ENCODE data around the gene ALX4.
A peak's percentile ranks its signal among the peaks of the same experiment; 100 is the strongest.

ALX4 gene

DNA sequence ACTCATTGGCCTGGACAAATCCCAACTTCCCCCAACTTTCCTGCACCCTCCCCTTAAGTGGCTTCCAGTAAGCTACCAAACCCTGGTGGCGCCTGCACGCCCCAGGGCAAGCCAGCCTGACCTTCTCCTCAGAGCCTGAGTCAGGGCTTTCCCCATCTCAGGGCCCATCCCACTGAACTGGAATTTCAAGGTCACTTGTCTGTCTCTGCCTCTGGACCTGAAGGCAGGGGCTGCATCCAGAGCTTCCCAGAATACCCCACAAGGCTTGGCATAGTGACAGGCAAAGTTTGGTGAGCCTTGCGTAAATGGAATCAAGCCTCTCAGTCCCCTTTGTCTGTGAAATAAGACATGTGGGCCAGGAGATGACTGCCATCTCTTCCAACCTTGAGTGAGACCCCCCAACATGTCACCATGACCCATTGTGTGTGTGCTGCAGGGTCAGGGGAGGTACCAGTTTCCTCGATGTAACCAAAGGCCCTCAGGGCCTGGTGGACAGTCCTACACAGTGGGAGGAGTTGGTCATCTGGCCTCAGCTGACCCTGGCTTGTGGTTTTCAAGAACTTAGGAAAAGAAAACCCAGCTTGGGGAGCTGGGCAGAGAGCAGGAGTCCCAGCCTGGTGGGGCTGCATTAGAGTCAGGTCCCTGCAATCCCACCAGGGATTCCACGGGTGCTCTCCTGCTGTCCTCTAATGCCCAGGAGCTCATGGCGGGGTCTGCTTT is 8.9 kb downstream of the ALX4 start:
- no peak overlapping the region for H3K4me3 ChIP-seq (ENCODE audit: low read depth, low read length)
- TF ChIP-seq, protein P1, sequence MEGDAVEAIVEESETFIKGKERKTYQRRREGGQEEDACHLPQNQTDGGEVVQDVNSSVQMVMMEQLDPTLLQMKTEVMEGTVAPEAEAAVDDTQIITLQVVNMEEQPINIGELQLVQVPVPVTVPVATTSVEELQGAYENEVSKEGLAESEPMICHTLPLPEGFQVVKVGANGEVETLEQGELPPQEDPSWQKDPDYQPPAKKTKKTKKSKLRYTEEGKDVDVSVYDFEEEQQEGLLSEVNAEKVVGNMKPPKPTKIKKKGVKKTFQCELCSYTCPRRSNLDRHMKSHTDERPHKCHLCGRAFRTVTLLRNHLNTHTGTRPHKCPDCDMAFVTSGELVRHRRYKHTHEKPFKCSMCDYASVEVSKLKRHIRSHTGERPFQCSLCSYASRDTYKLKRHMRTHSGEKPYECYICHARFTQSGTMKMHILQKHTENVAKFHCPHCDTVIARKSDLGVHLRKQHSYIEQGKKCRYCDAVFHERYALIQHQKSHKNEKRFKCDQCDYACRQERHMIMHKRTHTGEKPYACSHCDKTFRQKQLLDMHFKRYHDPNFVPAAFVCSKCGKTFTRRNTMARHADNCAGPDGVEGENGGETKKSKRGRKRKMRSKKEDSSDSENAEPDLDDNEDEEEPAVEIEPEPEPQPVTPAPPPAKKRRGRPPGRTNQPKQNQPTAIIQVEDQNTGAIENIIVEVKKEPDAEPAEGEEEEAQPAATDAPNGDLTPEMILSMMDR (IDR thresholded peaks at IDR 0.05; ENCODE audit: borderline replicate concordance, insufficient read depth, low read depth, low read length): no peak

DNA sequence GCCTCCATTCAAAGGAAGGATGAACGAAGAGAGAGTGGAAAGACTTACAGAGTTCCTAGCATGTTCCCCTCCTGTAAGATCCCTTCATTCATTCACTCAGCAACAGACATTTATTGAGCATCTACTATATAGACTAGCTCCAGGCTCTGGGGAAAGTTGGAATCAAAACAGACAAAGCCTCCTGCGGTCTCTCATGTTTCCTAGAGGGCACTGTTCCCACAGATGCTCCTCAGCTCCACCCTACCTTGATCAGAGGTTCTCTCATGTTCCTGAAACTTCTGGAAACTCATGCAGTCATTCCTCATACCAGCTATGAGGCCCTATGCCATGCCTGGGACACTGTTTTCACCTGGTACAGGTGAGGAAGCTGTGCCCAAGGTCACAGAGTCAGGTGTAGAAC is 11.1 kb downstream of the ALX4 start:
- H3K4me3 ChIP-seq (ENCODE audit: low read depth, low read length): no peak overlapping the region
- TF ChIP-seq, protein P1 (IDR thresholded peaks at IDR 0.05; ENCODE audit: borderline replicate concordance, insufficient read depth, low read depth, low read length): no peak

DNA sequence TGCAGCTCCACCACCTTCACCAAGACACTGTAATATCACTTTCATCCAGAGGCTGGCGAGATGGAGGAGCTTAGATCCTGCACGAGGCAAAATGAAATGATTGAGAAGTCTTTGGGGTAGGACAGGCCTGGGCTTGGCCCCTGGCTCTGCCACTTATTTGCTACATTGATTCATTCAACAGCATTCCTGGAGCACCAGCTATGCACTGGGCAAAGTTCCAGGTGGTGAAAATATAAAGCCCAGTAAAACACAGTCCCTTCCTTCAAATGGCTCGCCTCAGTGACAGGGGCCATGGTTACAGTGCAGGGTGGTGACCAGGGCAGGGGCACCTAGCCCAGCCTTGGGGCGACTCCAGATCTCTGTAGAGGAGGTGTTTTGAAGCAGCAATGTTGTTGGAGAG is 19.7 kb downstream of the ALX4 start:
- no peak overlapping the region for H3K4me3 ChIP-seq (ENCODE audit: low read depth, low read length)
- TF ChIP-seq, protein P1 (IDR thresholded peaks at IDR 0.05; ENCODE audit: borderline replicate concordance, insufficient read depth, low read depth, low read length): no peak

DNA sequence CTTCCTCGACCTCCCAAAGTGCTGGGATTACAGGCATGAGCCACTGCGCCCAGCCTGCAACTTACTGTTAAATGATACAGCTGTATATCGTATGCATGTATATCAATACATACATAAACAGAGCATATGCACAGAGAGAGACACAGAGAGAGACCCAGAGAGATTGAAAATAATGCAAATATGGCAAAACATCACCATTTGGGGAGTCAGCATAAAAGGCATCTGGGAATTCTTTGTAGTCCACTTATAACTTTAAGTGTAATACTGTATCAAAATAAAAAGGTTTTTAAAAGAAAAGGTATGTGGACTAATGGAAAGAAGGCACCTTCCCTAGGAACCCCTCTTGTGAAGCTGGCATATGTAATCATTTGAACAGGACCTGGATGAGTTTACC is 21.8 kb downstream of the ALX4 start:
- TF ChIP-seq, protein P1 (IDR thresholded peaks at IDR 0.05; ENCODE audit: borderline replicate concordance, insufficient read depth, low read depth, low read length): no peak

DNA sequence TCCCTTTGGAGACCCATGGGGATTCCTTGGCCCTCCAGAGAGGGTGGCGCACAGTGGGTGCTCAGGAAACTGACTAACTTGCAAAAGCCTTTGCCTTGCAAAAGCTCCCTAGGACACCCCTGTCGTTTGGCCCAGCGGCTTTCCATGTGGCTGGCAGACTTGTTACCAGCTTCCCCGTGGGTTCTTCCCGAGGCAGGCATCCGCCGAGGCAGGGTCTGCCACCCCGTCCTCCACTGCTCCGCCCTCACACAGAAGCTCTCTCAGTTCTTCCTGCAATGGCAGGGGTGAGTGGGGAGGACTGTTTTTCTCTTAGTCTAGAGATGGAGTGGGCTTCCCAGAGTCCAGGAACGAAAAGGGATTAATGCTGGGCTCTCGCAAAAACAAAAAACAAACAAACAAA is 23.0 kb downstream of the ALX4 start:
- TF ChIP-seq, protein P1 (IDR thresholded peaks at IDR 0.05; ENCODE audit: borderline replicate concordance, insufficient read depth, low read depth, low read length): no peak
- H3K4me3 ChIP-seq (ENCODE audit: low read depth, low read length): no peak overlapping the region

More for the DNA sequence above, 21.8 kb downstream of the ALX4 start:
- H3K4me3 ChIP-seq (ENCODE audit: low read depth, low read length): no peak overlapping the region

DNA sequence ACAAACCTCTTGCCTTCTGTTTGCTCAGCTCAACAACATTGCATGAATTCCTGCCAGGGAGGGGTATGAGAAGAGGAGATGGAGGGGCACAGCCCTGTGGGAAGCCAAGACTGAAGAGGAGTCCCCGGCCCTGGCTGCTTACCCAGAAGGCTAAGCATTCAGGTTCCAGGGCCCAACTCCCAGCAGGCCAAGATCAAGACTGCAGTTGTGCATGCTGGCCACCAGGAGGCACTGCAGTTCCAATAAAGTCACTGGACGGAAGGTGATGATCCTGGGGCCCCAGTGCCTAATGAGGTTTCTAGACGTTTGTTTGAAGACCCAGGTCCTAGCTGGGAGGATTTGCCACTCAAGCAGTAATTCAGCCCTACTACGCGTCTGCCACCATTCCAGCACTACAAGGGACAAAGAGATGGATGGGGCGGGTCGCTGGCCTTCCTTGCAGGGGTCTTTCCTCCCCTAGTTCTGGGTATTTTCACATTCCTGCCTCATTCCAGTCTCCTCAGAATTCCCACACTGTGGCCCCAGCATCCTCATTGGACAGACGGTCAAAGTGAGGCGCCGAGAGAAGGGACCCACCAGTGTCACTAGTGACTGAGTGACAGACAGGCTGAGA is 23.6 kb downstream of the ALX4 start:
- H3K4me3 ChIP-seq (ENCODE audit: low read depth, low read length): no peak overlapping the region
- TF ChIP-seq, protein P1 (IDR thresholded peaks at IDR 0.05; ENCODE audit: borderline replicate concordance, insufficient read depth, low read depth, low read length): peak; percentile 94

DNA sequence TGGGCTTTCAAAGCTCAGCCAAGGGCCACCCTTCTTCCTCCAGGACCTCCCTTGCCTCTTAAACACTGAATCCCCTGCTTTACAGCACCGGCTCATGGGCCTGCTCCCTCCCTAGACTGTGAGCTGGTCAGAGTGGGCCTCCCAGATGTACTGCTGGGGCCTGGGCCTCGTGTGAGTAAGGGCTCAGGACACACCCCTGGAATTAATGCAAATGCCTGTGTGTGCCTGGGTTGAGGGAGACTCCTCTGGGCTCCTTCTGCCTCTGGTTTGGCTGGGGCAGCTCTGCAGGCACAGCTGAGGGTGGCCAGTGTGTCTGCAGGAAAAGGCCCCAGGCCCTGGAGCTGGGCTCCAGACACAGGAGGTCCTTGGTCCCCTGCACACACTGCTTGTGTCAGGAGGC is 24.2 kb downstream of the ALX4 start:
- no peak overlapping the region for H3K4me3 ChIP-seq (ENCODE audit: low read depth, low read length)
- TF ChIP-seq, protein P1 (IDR thresholded peaks at IDR 0.05; ENCODE audit: borderline replicate concordance, insufficient read depth, low read depth, low read length): no peak
